OCI-M1 (cell line): ENCODE results near the gene STX17.

Experiments
- DNase-seq: peaks from one replicate; lab custom pipeline; 2025; lab: John Stamatoyannopoulos, UW

The STX17 gene

DNA sequence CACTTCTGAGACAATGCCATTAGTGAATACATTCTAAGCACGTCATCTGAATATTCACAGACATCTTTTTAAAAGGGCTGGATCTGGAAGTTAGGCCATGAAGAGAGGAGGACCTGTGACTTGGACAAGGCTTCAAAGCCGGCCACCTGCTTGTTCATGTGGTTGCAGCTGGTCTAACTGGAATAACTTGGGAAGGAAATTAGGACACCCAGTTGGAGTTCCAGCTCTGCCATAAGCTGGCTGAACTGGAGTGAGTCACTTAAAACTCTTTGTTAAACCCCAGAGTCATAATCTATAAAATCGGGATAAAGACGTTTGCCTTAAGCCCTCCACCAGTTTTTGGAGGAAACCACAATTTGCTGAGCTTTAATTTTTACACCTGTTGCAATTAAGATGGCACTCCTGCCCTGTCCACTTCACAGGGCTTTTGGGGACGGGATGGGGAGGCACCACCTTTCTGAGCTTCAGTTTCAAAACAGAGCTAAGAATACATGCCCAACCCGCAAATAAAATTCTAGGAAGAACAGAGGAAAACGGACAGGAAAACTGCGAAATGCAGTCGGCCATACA is 536 bp upstream of the STX17 start:
- no peak for DNase-seq

DNA sequence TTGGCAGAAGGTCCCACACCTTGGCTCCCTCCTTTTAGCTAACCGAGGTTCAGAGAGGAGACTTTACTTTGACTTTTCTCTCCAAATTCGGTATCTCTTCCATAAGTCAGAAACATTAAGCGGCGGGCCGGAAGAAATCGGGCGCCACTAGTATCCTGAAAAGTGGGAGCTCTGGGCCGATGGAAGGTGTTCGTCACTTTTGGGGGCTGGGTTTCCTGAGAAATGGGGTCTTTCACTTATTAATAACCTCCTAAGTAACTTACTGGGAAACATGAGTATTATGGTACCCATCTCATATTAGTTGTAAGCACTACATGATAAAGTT is 716 bp downstream of the STX17 start:
- DNase-seq: no peak

DNA sequence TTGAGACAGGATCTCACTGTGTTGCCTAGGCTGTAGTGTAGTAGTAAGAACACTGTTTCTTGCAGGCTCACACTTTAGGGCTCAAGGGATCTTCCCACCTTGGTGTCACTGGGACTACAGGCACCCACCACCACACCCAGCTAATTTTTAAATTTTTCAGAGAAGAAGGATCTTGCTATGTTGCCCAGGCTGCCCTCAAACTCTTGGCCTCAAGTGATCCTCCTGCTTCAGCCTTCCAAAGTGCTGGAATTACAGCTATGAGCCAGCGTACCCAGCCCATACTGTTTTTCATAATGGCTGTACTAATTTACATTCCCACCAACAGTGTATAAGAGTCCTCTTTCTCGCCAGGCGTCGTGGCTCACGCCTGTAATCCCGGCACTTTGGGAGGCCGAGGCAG is 5.1 kb downstream of the STX17 start:
- DNase-seq: no peak

DNA sequence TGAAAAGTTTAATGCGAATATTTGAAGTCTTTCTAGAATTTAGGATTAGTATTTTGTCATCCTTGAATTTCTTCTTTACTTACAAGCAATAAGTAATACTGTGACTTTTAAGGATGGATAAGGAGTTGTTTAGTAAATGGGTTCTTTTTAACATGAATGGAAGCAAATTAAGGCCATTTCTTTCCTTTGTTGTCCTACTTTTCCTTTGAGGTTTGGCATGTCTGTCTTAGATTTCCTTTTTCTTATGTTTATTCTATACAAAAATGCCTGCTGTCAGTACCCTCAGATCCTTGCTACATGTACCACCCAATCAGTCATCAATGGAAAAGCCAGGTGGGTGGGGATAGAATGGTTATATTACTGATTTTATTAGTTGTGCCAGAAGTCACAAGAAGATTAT is 10.2 kb downstream of the STX17 start:
- DNase-seq: no peak

DNA sequence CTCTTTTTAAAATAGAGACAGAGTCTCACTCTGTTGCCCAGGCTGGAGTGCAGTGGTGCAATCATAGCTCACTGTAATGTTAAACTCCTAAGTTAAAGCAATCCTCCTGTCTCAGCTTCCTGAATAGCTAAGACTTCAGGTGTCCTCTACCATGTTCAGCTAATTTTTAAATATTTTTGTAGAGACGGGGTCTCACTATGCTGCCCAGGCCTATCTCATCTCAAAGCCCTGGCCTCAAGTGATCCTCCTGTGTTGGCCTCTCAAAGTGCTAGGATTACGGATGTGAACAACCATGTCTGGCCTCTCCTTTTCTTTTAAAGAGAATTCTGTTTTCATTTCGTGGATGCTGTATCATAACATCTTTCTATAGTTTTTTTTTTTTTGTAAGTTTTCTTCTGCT is 11.7 kb downstream of the STX17 start:
- DNase-seq: no peak

DNA sequence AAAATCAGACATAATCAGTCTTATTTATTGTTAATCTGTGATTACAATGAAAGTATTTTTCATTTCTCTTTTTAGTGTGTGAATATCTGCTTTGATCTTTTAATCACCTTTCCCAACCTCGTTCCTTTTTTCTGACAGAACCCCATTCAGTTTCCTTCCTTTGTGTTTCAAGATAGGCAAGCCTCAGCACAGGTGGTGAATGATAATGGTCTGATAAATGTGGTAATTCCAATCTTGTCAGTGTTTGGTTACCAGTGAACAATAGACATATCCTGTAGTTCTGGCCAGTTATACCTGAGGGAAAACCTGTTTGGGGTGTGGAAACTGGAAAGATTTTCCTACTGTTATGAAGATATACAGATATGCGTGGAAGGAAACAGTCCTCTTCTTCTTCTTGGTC is 13.5 kb downstream of the STX17 start:
- DNase-seq: peak; percentile 15

DNA sequence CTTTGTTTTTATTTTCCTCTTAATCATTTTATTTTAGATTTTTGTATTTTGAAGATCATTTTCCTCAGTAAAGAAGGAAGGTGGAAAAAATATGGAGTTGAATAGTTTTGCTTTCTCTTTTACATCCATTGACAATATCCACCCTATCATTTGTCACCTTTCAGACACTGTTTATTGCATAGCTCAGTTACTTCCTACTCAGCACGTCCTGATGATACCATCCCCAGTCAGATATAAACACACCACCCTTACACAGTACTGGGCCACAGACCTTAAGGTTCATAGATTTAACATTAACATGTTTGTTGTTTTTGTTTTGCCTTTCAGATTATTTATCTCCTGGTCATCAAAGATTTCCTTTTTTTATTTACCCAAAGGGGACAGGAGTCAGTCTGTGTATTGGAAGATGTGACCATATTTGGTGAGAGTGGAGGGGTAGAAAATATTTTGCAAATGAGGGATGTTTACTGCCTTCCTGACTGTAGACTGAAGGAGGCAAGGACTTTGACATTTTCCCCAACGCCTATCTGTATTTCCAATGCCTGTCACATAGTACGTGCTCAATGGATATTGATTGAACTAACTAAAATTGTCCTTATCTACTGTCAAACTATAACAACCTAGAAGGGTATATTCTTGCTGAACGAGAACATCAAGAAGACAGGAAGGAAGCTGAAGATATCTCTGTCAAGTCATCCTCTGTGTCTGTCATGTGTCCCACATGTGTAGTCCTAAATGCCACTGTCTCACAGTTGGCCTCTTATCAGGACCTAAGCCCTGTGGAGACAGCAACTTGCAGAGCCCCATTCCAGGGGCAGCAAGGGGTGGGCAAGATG is 15.6 kb downstream of the STX17 start:
- peak; percentile 75 for DNase-seq

DNA sequence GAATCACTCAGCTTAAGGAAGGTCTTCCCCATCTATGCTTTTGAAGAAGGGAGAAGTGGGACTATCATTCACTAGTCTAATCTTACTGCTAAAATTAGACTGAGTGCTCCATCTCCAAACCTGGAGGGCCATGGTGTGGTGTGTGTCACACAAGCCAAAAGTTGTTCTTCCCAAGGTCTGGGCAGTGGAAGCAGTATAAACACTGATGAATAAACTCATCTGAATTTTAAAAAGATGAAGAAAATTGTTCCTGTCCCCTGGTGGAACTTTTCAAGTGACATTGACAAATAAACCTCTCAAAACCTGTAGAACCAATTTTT is 16.2 kb downstream of the STX17 start:
- DNase-seq: no peak

DNA sequence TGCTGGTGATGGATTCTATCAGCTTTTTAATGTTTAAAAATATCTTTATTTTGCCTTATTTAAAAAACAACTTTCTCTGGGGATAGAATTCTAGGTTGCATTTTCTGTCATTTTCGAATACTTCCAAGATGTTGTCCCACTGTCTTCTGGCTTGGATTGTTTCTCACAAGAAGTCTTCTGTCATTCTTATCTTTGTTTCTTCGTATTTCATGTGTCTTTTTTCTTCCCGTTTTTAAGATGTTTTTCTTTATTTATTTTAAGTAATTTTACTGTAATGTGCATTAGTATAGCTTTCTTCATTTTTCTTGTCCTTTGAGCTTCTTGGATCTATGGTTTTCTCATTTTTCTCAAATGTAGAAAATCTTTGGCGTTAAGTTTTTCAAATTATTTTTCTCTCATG is 19.1 kb downstream of the STX17 start:
- DNase-seq: no peak

DNA sequence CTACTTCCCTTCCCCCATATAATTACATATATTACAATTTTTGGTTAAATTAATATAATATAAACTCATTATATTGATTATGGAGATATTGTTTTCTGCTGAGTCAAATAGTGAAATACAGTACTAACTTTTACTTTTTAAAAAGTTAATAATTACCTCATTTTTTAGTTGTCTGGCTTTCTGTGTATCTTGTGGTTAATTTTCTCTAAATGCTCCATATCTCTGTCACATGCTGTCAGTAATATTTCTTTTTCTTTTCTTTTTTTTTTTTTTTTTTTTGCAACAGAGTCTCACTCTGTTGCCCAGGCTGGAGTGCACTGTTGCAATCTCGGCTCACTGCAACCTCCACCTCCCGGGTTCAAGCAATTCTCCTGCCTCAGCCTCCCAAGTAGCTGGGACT is 23.2 kb downstream of the STX17 start:
- no peak for DNase-seq

DNA sequence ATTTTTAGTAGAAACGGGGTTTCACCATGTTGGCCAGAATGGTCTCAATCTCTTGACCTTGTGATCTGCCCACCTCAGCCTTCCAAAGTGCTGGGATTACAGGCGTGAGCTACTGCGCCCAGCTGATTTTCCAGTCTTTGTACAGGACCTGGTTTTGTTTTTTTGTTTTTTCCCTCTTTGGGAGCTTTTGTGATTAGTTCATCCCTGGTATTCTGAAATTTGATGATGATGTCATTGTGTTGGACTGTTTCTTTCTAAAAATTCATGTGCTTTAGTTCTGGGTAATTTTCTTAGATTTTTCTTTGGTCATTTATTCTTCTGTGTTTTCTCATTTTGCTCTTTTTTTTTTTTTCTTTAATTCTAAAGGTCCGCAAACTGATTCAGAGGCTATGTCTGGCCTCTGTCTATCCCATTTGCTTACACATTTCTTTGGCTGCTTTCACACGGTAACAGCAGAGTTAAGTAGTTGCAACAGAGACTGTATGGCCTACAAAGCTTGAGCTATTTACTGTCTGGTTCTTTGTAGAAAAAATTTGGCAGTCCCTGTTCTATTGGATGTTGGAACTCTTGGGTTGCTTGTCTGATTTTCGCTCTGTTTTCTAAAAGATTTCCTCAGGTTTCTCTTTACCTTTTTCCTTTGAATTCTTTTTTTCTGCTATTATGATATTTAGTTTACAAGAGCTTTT is 24.8 kb downstream of the STX17 start:
- no peak for DNase-seq

DNA sequence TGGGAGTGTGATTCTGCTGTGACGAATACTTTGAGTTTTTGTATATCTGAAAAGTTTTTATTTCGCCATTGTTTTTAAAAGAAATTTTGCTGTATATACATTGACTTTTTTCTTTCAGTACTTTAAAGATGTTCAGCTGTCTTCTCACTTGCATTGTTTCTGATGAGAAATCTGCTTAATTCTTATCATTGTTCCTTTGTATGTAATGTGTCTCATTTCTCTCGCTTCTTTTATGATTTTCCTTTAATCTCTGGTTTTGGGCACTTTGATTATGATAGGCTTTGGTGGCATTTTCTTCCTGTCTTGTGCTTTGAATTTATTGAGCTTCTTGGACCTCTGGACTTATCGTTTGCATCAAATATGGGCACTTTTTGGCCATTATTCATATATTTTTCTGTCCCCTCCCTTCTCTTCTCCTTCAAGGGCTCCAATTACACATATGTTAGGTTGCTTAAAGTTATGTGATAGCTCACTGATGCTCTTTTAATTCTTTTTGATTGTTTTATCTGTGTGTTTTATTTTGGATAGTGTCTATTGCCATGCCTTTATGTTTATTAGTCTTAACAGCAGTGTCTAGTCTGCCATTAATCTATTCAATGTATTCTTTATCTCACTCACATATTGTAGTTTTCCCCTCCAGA is 30.6 kb downstream of the STX17 start:
- no peak for DNase-seq

DNA sequence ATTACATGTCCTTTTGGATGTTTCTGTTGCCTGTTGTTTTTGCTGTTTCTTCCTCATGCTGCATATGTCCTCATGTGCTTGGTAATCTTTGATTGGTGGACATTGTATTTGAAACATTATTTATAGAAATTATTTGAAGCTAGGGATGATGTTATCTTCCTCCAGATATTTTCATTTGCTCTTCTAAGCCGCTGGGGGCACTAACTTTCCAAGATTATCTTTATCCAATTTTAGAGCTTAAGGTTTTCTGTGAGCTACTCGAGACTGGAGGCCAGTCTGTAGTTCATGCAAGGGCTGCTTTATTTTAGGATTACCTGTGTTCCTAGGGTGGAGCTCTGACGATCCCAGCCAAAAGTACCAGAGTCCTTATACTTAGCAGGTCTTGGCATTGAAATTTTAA is 40.9 kb downstream of the STX17 start:
- peak; percentile 41 for DNase-seq

DNA sequence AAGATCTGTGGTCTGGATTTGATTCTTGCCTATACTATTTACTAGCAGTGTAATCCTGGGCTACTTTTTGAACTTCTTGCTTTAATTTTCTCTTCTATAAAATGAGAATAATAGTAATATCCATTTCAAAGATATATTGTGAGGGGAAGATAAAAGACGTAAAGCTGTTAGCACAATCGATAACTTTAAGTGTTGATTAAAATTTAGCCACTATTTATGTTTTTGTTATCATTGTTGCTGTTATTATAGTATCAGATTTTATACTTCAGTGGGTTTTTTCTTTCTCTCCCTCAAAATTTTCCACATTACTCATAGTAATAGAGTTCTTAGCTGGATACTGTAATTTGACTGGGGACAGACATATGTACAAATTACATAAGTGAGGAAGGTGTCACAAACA is 42.0 kb downstream of the STX17 start:
- no peak for DNase-seq

DNA sequence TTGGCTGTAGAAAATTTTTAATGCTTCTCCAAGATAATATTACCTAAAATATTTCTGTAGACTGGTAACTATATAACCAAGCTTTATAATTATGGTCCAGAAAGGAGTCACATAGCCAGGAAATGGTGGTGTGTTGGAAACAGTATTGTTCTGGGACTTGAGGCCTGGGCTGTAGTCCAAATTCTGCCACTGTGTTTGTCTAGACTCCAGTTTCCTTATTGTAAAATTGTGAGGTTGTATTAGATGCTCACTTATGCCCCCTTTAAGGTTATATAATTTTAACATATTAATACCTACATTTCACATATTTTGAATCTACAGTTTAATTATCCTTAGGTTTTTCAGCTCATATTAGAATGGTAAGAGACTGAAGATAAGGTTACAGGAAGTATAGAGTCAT is 42.4 kb downstream of the STX17 start:
- no peak for DNase-seq

DNA sequence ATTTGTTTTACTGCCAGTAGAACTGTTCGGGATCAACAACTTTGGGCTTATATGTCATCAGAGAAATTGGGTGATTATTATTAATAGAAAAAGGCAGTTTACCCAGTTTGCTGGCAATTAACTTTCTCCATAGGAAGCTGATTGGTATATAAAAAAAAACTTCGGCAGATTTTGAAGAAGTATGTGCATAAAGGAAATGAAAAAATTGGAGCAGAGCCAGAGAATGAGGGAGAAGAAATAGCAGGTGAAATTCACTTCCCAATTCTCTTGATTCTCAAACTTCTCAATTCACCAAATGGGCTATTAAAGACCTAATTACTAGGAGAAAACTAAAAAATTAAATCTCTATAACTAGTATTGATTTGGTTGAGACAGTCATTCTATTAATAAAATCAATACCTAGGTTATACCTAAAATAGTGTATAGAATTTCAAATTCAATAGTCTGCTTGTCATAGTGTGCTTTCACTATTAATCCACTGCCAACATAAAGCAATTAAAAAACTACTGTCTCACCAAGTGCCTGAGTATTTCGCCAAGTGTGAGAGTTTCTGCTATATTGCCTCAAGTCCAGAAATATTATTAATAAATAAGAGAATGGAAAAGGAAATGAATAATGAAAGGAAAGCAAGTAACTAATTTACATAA is 47.5 kb downstream of the STX17 start:
- no peak for DNase-seq

DNA sequence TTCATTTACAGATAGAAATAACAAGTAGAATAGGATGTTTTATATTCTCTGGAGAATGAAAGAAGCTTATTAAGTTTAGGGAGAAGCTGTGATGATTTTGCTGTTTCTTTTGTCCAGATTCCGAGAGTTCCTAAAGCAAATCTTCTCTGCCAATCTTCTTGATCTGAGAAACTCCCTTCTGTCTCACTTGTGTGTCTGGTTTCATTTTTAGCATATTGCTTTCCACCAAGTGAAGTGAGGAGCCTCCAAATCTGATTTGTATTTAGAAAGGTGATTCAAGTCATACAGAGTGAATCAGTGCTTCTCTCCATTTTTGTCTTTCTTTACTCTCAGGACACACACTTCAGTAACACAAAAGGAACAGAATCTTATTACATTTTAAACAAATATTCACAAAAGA is 48.4 kb downstream of the STX17 start:
- DNase-seq: no peak

DNA sequence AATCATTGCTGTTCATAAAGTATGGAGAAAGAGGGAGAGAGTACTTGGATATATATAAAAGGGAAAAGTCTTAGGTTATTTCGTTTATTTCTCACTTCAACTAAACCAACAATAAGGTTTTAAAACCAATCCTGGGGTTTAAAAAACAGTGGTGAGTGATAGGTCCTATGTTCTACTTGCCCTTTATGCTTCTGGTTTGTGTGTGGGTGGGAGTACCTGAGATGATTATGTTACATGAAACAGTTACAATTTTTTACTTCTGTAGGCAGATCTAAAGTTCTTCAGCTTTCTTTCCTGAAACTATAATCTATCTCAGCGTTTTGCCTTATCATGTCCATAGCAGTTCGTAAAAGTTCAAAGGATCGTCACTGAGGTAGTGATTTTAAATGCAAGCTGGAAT is 49.2 kb downstream of the STX17 start:
- no peak for DNase-seq

DNA sequence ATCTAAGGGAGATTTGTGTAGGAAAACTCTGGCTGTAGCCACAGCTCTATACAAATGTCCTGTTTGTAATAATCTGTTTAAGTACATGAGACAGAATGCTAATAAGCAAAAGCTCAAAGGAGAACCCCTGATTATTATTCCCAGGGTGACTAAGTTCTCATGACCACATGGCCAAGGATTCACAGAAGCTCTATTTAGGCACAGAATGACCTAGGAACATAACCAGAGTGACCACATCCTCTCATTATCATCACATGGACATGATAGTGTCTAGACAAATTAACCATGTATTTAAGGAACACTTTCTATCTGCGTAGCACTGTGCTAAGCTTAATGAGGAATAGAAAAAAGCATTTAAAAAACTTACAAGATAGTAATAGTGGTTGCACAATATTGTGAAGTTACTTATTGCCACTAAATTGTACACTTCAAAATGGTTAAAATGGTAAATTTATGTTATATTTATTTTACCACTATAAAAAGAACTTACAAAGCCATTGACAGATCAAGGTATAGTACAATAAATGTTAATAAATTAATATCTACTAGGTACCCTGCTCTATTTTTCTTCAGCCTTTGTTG is 56.3 kb downstream of the STX17 start:
- DNase-seq: peak; percentile 19

DNA sequence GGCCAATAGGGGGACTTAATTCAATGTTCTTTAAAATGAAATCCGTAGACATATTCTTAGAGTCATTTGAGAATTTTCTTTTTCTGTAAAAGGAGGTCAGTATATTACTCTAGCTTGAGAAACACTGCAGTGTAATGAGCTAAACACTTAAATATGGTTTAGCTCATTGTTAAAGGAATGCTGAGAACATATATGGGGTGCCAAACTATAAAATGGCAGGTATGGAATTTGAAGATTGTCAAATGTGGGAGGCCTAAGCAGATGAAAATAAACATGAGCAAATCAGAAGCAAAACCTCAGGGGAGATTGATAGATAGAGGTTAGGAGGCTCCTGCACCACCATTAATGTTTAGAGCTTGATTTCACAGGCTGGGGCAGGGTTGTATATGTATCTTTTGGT is 57.9 kb downstream of the STX17 start:
- DNase-seq: no peak

DNA sequence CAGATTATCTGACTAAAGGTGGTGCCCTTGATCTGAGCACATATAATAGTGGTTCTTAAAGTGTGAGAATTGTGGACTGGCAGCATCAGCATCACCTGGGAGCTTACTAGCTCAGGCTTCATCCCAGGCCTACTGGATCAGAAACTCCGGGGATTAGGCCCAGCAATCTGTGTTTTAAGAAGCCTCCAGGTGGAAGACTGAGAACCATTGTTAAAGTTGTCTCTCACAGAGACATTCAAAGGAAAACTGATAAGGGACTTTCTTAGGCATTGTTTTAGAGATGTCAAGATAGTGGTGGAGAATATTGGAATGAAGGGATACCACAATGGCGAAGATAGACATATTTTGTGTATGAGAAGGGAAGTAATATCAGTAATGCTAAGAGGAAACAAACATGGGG is 59.5 kb downstream of the STX17 start:
- DNase-seq: no peak

DNA sequence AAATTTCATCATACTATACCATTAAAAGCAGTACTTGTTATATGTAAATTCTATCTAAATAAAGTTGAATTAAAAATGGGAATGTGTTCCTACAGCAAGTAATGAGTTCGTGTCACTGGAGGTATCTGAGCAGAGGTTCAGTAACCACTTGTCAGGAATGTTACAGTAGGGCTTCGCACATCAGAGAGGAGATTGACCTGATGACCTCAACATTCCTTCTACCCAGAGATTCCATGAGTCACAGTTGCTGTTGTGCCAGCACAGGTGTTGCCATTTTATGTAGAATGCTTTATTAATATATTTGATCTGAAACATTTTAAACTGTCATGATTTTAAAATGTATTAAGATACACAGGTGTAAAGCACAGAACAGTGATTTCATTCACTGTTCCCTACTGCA is 60.3 kb downstream of the STX17 start:
- no peak for DNase-seq
